ENCODE results near the gene ZGRF1.

DNA sequence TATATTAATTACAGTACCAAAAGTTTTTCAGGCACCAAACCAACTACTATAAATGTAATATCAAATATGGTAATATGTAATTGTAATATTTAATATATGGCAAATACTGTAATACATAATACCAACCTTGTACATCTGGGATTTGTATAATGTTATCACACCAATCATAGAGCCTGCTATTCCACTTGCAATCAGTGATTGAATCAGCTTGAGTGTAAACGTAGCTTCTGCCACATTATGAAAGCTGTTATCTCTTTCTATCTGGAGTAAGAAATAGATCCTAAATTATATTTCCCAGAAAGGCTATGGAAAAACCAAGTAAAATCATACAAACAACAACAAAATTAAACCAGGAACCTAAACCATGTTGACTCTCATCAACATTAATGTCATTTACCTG is 96.0 kb downstream of the ZGRF1 start:
- TF ChIP-seq, protein P1, sequence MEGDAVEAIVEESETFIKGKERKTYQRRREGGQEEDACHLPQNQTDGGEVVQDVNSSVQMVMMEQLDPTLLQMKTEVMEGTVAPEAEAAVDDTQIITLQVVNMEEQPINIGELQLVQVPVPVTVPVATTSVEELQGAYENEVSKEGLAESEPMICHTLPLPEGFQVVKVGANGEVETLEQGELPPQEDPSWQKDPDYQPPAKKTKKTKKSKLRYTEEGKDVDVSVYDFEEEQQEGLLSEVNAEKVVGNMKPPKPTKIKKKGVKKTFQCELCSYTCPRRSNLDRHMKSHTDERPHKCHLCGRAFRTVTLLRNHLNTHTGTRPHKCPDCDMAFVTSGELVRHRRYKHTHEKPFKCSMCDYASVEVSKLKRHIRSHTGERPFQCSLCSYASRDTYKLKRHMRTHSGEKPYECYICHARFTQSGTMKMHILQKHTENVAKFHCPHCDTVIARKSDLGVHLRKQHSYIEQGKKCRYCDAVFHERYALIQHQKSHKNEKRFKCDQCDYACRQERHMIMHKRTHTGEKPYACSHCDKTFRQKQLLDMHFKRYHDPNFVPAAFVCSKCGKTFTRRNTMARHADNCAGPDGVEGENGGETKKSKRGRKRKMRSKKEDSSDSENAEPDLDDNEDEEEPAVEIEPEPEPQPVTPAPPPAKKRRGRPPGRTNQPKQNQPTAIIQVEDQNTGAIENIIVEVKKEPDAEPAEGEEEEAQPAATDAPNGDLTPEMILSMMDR (IDR thresholded peaks at IDR 0.05), result no peak
- no peak for TF ChIP-seq EZH2 (IDR thresholded peaks at IDR 0.05)
